BLaER1 (cell line): Measurements from ENCODE around the gene ACACB.

Experiments used
- H3K27ac ChIP-seq: shearing (Covaris generic); formaldehyde crosslinking; 2 replicates; pipeline ENCODE4 v1.8.1; 2022
- H3K27me3 ChIP-seq: shearing (Covaris generic); formaldehyde crosslinking; 2 replicates; pipeline ENCODE4 v1.8.1; 2022
- H3K36me3 ChIP-seq: shearing (Covaris generic); formaldehyde crosslinking; 2 replicates; pipeline ENCODE4 v1.8.1; 2022
- H3K4me1 ChIP-seq: shearing (Covaris generic); formaldehyde crosslinking; 2 replicates; pipeline ENCODE4 v1.8.1; 2022
- H3K4me2 ChIP-seq: shearing (Covaris generic); formaldehyde crosslinking; 2 replicates; pipeline ENCODE4 v1.8.1; 2022
- H3K4me3 ChIP-seq: shearing (Covaris generic); formaldehyde crosslinking; 2 replicates; pipeline ENCODE4 v1.8.1; 2022
- H3K9ac ChIP-seq: shearing (Covaris generic); formaldehyde crosslinking; 2 replicates; pipeline ENCODE4 v1.8.1; 2022
- H3K9me3 ChIP-seq: shearing (Covaris generic); formaldehyde crosslinking; 2 replicates; pipeline ENCODE4 v1.8.1; 2022
- H4K20me1 ChIP-seq: shearing (Covaris generic); formaldehyde crosslinking; 2 replicates; pipeline ENCODE4 v1.8.1; 2022
- Cebpa-rat ChIP-seq: shearing (Covaris generic); IDR thresholded peaks from 2 replicates; pipeline ENCODE4 v1.8.1; 2022

ACACB gene

DNA sequence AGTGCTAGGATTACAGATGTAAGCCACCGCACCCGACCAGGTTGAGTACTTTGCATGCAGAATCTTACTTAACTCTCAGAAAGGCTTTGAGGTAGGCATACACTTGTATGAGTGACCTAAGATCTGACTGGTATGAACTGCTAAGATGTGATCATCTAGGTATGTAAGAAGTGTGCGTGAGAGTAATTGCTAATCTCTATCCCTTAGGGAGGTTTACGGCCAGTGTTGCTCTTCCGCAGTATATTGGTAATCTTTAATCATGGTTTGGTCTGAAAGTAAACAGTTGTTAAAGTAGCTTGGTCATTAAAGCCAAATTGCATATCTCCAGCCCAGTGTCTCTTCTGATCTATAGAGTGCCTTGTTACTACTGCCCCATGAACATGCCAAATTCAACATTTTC, 11.2 kb upstream of the ACACB start:
- H3K4me2 ChIP-seq, result no peak overlapping the region
- H3K4me3 ChIP-seq, result no peak overlapping the region
- no peak overlapping the region for H3K27ac ChIP-seq
- no peaks in the 10 kb centered on the region for H3K4me1 ChIP-seq
- H3K36me3 ChIP-seq, result peaks cover 98% of the 10 kb centered on the region
- no peaks in the 10 kb centered on the region for H3K9me3 ChIP-seq
- no peak for TF ChIP-seq Cebpa-rat
- no peaks in the 10 kb centered on the region for H3K27me3 ChIP-seq
- no peak overlapping the region for H3K9ac ChIP-seq
- peaks cover 28% of the 10 kb centered on the region; the same call in 1 of the 2 replicates for H4K20me1 ChIP-seq

- no peak overlapping the region for H3K27ac ChIP-seq
- no peak for TF ChIP-seq Cebpa-rat
- H3K36me3 ChIP-seq, result peaks cover 61% of the 10 kb centered on the region
- no peaks in the 10 kb centered on the region for H3K9me3 ChIP-seq
- H3K4me1 ChIP-seq, result peaks cover 11% of the 10 kb centered on the region
- no peak overlapping the region for H3K4me3 ChIP-seq
- H3K9ac ChIP-seq, result no peak overlapping the region
- H3K27me3 ChIP-seq, result no peaks in the 10 kb centered on the region
- peaks cover 16% of the 10 kb centered on the region; the same call in 1 of the 2 replicates for H4K20me1 ChIP-seq
- no peak overlapping the region for H3K4me2 ChIP-seq
Observed at GRCh38 chr12:109109746-109110350, 6.5 kb upstream of the ACACB start.

- no peak for TF ChIP-seq Cebpa-rat
- Histone ChIP-seq H3K4me1 (peaks cover 23% of the 10 kb centered on the region), H3K36me3 (peaks cover 49% of the 10 kb centered on the region), H3K4me2 (peak overlapping the region; percentile 66), H3K9me3 (no peaks in the 10 kb centered on the region), H3K9ac (peak overlapping the region; percentile 32; the same call in 1 of the 2 replicates), H4K20me1 (peaks cover 4% of the 10 kb centered on the region; the same call in 1 of the 2 replicates), H3K27ac (0 out of 2 replicates have a peak overlapping the region, but pooled peaks have one; percentile 46), H3K4me3 (peak overlapping the region; percentile 36; the same call in 1 of the 2 replicates), H3K27me3 (no peaks in the 10 kb centered on the region)
Observed at GRCh38 chr12:109110988-109111495, 5.3 kb upstream of the ACACB start.

DNA sequence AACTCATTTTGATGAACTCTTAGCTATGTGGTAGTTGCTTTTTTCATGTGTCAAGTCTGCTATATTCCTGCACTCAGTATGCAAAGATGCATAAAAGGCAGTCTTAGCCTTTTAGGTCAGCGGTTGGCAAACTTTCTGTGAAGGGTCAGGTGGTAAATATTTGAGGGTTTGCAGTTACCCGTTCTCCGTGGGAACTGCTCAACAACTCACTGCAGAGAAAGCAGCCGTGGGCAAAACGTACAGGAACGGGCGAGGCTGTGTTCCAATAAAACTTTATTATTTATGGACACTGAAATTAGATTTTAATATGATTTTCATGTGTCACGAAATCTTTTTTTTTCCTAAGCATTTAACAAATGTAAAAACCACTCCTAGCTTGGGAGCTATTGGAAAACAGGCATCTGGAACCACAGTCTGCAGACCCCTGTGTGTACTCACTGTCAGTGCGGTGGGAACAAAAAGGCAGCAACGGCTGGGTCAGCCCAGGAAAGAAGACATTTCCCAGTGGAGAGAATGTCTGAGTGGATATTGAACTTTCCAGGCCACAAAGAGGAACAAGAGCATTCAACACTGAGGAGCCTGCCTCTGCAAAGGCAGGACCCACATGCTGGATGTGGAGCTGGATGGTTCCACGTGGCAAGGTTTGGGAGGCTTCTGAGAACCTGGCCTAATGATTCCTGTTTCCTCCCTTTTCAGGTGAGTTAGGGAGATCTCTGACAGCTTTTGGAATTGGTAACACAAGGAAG, 3.5 kb upstream of the ACACB start:
- Histone ChIP-seq H3K4me3 (no peak overlapping the region), H3K27me3 (no peaks in the 10 kb centered on the region), H3K4me1 (peaks cover 38% of the 10 kb centered on the region), H3K9me3 (no peaks in the 10 kb centered on the region), H3K27ac (no peak overlapping the region), H3K36me3 (peaks cover 33% of the 10 kb centered on the region), H4K20me1 (no peaks in the 10 kb centered on the region), H3K9ac (no peak overlapping the region), H3K4me2 (no peak overlapping the region)
- no peak for TF ChIP-seq Cebpa-rat

GRCh38 chr12:109113661-109114321, 2.6 kb upstream of the ACACB start:
- TF ChIP-seq Cebpa-rat, result no peak
- no peaks in the 10 kb centered on the region for H4K20me1 ChIP-seq
- peaks cover 24% of the 10 kb centered on the region for H3K36me3 ChIP-seq
- peaks cover 38% of the 10 kb centered on the region for H3K4me1 ChIP-seq
- no peak overlapping the region for H3K27ac ChIP-seq
- no peak overlapping the region for H3K9ac ChIP-seq
- no peak overlapping the region for H3K4me3 ChIP-seq
- H3K27me3 ChIP-seq, result no peaks in the 10 kb centered on the region
- H3K4me2 ChIP-seq, result no peak overlapping the region
- H3K9me3 ChIP-seq, result no peaks in the 10 kb centered on the region

DNA sequence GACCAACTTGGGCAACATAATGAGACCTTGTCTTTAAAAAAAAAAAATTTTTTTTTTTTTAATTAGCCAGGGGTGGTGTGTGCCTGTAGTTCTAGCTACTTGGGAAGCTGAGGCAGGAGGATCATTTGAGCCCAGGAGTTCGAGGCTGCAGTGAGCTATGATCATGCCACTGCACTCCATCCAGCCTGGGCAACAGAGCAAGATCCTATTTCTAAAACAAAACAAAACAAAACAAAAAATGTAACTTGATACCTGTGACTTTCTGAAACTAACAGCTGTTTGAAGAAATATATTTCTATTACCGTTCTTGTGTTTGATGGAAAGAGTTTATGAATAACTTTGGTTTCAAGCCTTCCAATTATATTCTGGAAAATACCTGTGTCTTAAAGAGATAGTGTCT, 1.7 kb upstream of the ACACB start:
- H3K27ac ChIP-seq, result no peak overlapping the region
- no peak overlapping the region for H3K4me2 ChIP-seq
- no peaks in the 10 kb centered on the region for H4K20me1 ChIP-seq
- H3K9me3 ChIP-seq, result no peaks in the 10 kb centered on the region
- H3K27me3 ChIP-seq, result no peaks in the 10 kb centered on the region
- H3K9ac ChIP-seq, result no peak overlapping the region
- peaks cover 15% of the 10 kb centered on the region for H3K36me3 ChIP-seq
- peaks cover 38% of the 10 kb centered on the region for H3K4me1 ChIP-seq
- H3K4me3 ChIP-seq, result no peak overlapping the region
- TF ChIP-seq Cebpa-rat, result no peak

DNA sequence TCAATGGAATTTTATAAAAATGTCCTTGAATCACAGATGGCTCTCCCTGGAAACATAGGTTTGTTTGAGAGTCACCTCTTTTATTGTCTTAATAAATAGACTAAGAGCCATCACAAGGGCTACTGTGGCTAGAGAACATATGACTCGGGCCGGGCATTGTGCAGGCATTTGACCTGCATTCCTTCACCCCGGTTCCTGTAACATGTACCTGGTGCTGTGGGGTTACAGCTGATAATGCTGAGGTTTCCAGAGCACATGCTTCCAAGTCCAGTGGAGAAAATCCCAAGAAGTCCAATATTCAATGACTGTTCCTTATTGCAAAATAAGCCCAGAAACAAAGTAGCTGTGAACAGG, 1.0 kb upstream of the ACACB start:
- H3K27me3 ChIP-seq, result no peaks in the 10 kb centered on the region

DNA sequence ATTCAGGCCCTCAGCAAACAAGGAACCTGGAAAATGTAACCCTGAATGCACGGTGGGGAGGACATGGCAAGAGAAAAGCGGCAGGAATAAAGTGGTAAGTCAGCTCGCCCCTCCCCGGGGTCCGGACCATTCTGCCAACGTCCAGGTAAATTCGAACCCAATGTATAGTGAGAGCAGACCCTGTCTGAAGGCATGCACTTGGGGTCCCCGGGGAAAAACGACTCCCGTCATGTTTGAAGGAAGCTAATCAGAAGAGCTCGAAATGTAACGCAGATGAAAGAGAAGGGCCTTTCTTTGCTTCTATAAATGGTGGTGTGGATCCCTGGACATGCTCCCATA, 193 bp downstream of the ACACB start:
- no peaks in the 10 kb centered on the region for H4K20me1 ChIP-seq
- H3K4me1 ChIP-seq, result peaks cover 30% of the 10 kb centered on the region
- H3K4me3 ChIP-seq, result no peak overlapping the region
- H3K9me3 ChIP-seq, result no peaks in the 10 kb centered on the region
- no peaks in the 10 kb centered on the region for H3K27me3 ChIP-seq
- no peak overlapping the region for H3K27ac ChIP-seq
- H3K9ac ChIP-seq, result 0 out of 2 replicates have a peak overlapping the region, but pooled peaks have one; percentile 0
- H3K36me3 ChIP-seq, result no peaks in the 10 kb centered on the region
- peak overlapping the region; percentile 66 for H3K4me2 ChIP-seq
- no peak for TF ChIP-seq Cebpa-rat

More for the DNA sequence above, 1.0 kb upstream of the ACACB start:
- peaks cover 8% of the 10 kb centered on the region for H3K36me3 ChIP-seq
- no peaks in the 10 kb centered on the region for H3K9me3 ChIP-seq
- H3K9ac ChIP-seq, result no peak overlapping the region
- no peak for TF ChIP-seq Cebpa-rat
- H3K4me2 ChIP-seq, result peak overlapping the region; percentile 66
- H3K4me1 ChIP-seq, result peaks cover 38% of the 10 kb centered on the region
- no peaks in the 10 kb centered on the region for H4K20me1 ChIP-seq
- no peak overlapping the region for H3K27ac ChIP-seq
- H3K4me3 ChIP-seq, result no peak overlapping the region

- Histone ChIP-seq H3K9ac (no peak overlapping the region), H4K20me1 (no peaks in the 10 kb centered on the region), H3K4me2 (no peak overlapping the region), H3K27me3 (no peaks in the 10 kb centered on the region), H3K4me3 (no peak overlapping the region), H3K4me1 (peaks cover 31% of the 10 kb centered on the region), H3K9me3 (no peaks in the 10 kb centered on the region), H3K27ac (no peak overlapping the region), H3K36me3 (no peaks in the 10 kb centered on the region)
- TF ChIP-seq Cebpa-rat, result no peak
Observed at GRCh38 chr12:109120095-109120494, 3.7 kb downstream of the ACACB start.

DNA sequence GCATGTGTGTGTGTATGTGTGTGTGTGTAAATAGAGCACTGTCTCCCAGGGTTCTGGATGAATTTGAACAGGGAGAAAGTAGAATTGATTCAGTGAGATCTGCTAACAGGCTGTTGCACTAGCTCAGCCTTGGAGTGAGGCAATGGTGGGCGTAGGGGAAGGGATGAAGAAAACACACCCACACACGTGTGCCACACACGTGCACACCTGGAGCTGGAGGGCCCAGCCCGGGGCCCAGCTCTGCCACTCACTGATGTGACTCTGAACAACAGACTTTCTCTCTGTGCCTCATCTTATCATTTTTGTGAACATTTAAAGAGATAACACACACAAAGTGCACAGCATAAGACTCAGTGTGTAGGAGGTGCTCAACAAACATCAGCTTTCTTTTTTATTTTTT, 4.2 kb downstream of the ACACB start:
- H3K9ac ChIP-seq, result no peak overlapping the region
- H3K4me3 ChIP-seq, result no peak overlapping the region
- no peaks in the 10 kb centered on the region for H3K9me3 ChIP-seq
- no peaks in the 10 kb centered on the region for H3K27me3 ChIP-seq
- H3K4me1 ChIP-seq, result peaks cover 26% of the 10 kb centered on the region
- no peak overlapping the region for H3K4me2 ChIP-seq
- H3K36me3 ChIP-seq, result no peaks in the 10 kb centered on the region
- no peak overlapping the region for H3K27ac ChIP-seq
- TF ChIP-seq Cebpa-rat, result no peak
- H4K20me1 ChIP-seq, result no peaks in the 10 kb centered on the region
